H9 (cell line): Measurements from ENCODE around the gene AEN. TPM values are rescaled to one million over a fixed set of nuclear protein-coding genes. Genes with fewer than 3 reads are reported as not detected.

Source experiments
- DNase-seq: peaks from one replicate; pipeline ENCODE4 v3.0.0-alpha.2; 2017
- H2AFZ ChIP-seq: one replicate; pipeline ENCODE4 v1.6.1; 2013; ENCODE audit warnings: mild to moderate bottlenecking, low read length, control low read depth, moderate library complexity
- H2AK5ac ChIP-seq: 2 replicates; pipeline ENCODE4 v1.6.1; 2013; ENCODE audit warnings: low read length, control low read depth, mixed read lengths; ENCODE audit not compliant: insufficient read length
- H2BK120ac ChIP-seq: one replicate; pipeline ENCODE4 v1.6.1; 2013; ENCODE audit warnings: low read depth, mild to moderate bottlenecking, low read length, control low read depth, inconsistent platforms; ENCODE audit not compliant: poor library complexity, severe bottlenecking
- H2BK12ac ChIP-seq: 2 replicates; pipeline ENCODE4 v1.6.1; 2013; ENCODE audit warnings: low read length, control low read depth, mixed read lengths, low read depth; ENCODE audit not compliant: insufficient read length
- H2BK15ac ChIP-seq: 2 replicates; pipeline ENCODE4 v1.6.1; 2013; ENCODE audit warnings: low read depth, low read length, control low read depth
- H2BK20ac ChIP-seq: one replicate; pipeline ENCODE4 v1.6.1; 2013; ENCODE audit warnings: low read depth, mild to moderate bottlenecking, low read length, control low read depth, inconsistent platforms; ENCODE audit not compliant: poor library complexity, severe bottlenecking
- H2BK5ac ChIP-seq: 2 replicates; pipeline ENCODE4 v1.6.1; 2013; ENCODE audit warnings: low read length, control low read depth, mixed read lengths; ENCODE audit not compliant: insufficient read length
- H3K14ac ChIP-seq: 2 replicates; pipeline ENCODE4 v1.6.1; 2013; ENCODE audit warnings: low read length, control low read depth; ENCODE audit not compliant: insufficient read depth
- H3K18ac ChIP-seq: 2 replicates; pipeline ENCODE4 v1.6.1; 2013; ENCODE audit warnings: low read depth, mild to moderate bottlenecking, mixed read lengths, low read length, control low read depth; ENCODE audit not compliant: insufficient read length
- H3K23ac ChIP-seq: 2 replicates; pipeline ENCODE4 v1.6.1; 2013; ENCODE audit warnings: low read length, control low read depth, mixed read lengths, low read depth; ENCODE audit not compliant: insufficient read length
- H3K23me2 ChIP-seq: 2 replicates; pipeline ENCODE4 v1.6.1; 2013; ENCODE audit warnings: low read depth, mild to moderate bottlenecking, mixed read lengths, low read length, control low read depth; ENCODE audit not compliant: insufficient read length, poor library complexity, severe bottlenecking
- H3K27ac ChIP-seq: 2 replicates; pipeline ENCODE4 v1.5.1; 2013; ENCODE audit warnings: low read length, control low read depth, mixed read lengths, low read depth; ENCODE audit not compliant: insufficient read length
- H3K27me3 ChIP-seq: 2 replicates; pipeline ENCODE4 v1.6.1; 2013; ENCODE audit warnings: low read length, control low read depth, inconsistent platforms; ENCODE audit not compliant: insufficient read depth
- H3K4ac ChIP-seq: 2 replicates; pipeline ENCODE4 v1.6.1; 2013; ENCODE audit warnings: low read depth, mild to moderate bottlenecking, control low read depth, inconsistent platforms, low read length, moderate library complexity
- H3K4me1 ChIP-seq: 2 replicates; pipeline ENCODE4 v1.6.1; 2013; ENCODE audit warnings: low read length, control low read depth, inconsistent platforms; ENCODE audit not compliant: insufficient read depth
- H3K4me2 ChIP-seq: 2 replicates; pipeline ENCODE4 v1.6.1; 2013; ENCODE audit warnings: low read length, control low read depth, mixed read lengths; ENCODE audit not compliant: insufficient read length, insufficient read depth
- H3K56ac ChIP-seq: 2 replicates; pipeline ENCODE4 v1.6.1; 2013; ENCODE audit warnings: low read depth, mild to moderate bottlenecking, mixed read lengths, low read length, control low read depth; ENCODE audit not compliant: insufficient read length
- H3K79me1 ChIP-seq: 2 replicates; pipeline ENCODE4 v1.6.1; 2013; ENCODE audit warnings: low read depth, mild to moderate bottlenecking, moderate library complexity, low read length, control low read depth, inconsistent platforms; ENCODE audit not compliant: insufficient read depth, poor library complexity, severe bottlenecking
- H3K79me2 ChIP-seq: 2 replicates; pipeline ENCODE4 v1.6.1; 2013; ENCODE audit warnings: low read length, control low read depth, inconsistent platforms; ENCODE audit not compliant: insufficient read depth
- H3K9ac ChIP-seq: 2 replicates; pipeline ENCODE4 v1.6.1; 2013; ENCODE audit warnings: low read length, control low read depth, mixed read lengths; ENCODE audit not compliant: insufficient read length; ENCODE audit errors: extremely low read depth
- H3K9me3 ChIP-seq: one replicate; pipeline ENCODE4 v1.6.1; 2013; ENCODE audit warnings: low read depth, low read length, inconsistent platforms; ENCODE audit not compliant: control insufficient read depth
- H3T11ph ChIP-seq: one replicate; pipeline ENCODE4 v1.6.1; 2013; ENCODE audit warnings: mild to moderate bottlenecking, low read length, control low read depth, inconsistent platforms
- H4K20me1 ChIP-seq: one replicate; pipeline ENCODE4 v1.6.1; 2013; ENCODE audit not compliant: control insufficient read depth, insufficient read length, insufficient read depth
- H4K5ac ChIP-seq: 2 replicates; pipeline ENCODE4 v1.6.1; 2013; ENCODE audit warnings: low read depth, mild to moderate bottlenecking, mixed read lengths, low read length, control low read depth; ENCODE audit not compliant: insufficient read length
- H4K8ac ChIP-seq: replicated peaks from 2 replicates; pipeline ENCODE4 v1.6.1; 2013; ENCODE audit warnings: low read length, control low read depth, mixed read lengths, low read depth; ENCODE audit not compliant: insufficient read length
- H4K91ac ChIP-seq: 2 replicates; pipeline ENCODE4 v1.6.1; 2013; ENCODE audit warnings: low read depth, mild to moderate bottlenecking, moderate library complexity, mixed read lengths, low read length, control low read depth; ENCODE audit not compliant: insufficient read length
- H3K27ac Mint-ChIP-seq, 3 experiments: 2 replicates in 2 of 3; 3 replicates in 1 of 3; pipeline ENCODE4 v1.8.0; 2020 to 2021; ENCODE audit warnings: mixed read lengths in 3 of 3, mild to moderate bottlenecking in 1 of 3, moderate library complexity in 1 of 3
- H3K27me3 Mint-ChIP-seq: 2 replicates; pipeline ENCODE4 v1.8.0; 2021; ENCODE audit warnings: low read depth, mild to moderate bottlenecking, moderate library complexity, mixed read lengths
- H3K36me3 Mint-ChIP-seq, 3 experiments: 2 replicates in 2 of 3; 3 replicates in 1 of 3; pipeline ENCODE4 v1.8.0; 2020 to 2021; ENCODE audit warnings: low read depth in 3 of 3, mixed read lengths in 3 of 3; ENCODE audit not compliant: insufficient read depth in 1 of 3
- H3K4me1 Mint-ChIP-seq, 2 experiments: 2 replicates each; pipeline ENCODE4 v1.8.0; 2020; ENCODE audit warnings: mixed read lengths in 2 of 2
- H3K4me3 Mint-ChIP-seq, 2 experiments: 2 replicates in 1 of 2; 3 replicates in 1 of 2; pipeline ENCODE4 v1.8.0; 2020 to 2021; ENCODE audit warnings: mild to moderate bottlenecking in 2 of 2, mixed read lengths in 2 of 2, moderate library complexity in 1 of 2
- H3K9me3 Mint-ChIP-seq, 2 experiments: 2 replicates in 1 of 2; 3 replicates in 1 of 2; pipeline ENCODE4 v1.8.0; 2020; ENCODE audit warnings: mild to moderate bottlenecking in 2 of 2, mixed read lengths in 2 of 2, moderate library complexity in 1 of 2
- CTCF ChIP-seq: fragments of 200-600 bp; sonication (generic); conservative IDR thresholded peaks from 3 replicates; pipeline ENCODE4 v1.8.0; 2021; ENCODE audit warnings: antibody characterized with exemption, mild to moderate bottlenecking
- WGBS: extraction: QIAGEN DNeasy Blood & Tissue Kit; methylation state at CpG from one replicate; pipeline ENCODE4 v1.1.7; 2013; ENCODE audit warnings: missing lambda C conversion rate, low lambda C conversion rate, mixed read lengths; ENCODE audit not compliant: insufficient read length; ENCODE audit errors: extremely low coverage; 5-methylcytosine and 5-hydroxymethylcytosine counted together
- total RNA-seq: library from RNA; stranded (reverse); gene quantifications from 2 replicates; pipeline ENCODE4 v1.2.1, GENCODE V29; 2021

AEN gene
- total RNA-seq, 1 experiment from 2014 or later, result 132 TPM

DNA sequence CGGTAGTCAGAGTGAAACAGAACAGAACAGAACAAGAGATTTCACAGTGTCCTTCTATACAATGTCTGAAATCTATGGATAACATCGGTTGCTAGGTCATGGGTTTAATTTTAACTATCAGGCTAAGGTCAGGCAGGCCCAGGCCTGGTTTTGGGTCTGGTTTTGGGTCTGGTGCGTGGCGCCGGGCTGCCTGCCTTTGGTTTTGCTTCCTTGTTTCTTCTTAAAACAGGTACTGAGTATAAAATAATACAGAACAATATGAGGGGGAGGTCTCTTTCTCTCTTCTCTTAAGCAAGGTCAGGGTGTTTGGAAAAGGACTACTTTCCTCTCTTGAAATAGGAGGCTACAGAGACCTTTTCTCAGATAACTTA lies 1.4 kb downstream of the AEN start:
- H3K4me1 ChIP-seq, result peaks cover 13% of the 10 kb centered on the region; the same call in 1 of the 2 replicates
- H2BK20ac ChIP-seq, result no peak overlapping the region
- H2BK5ac ChIP-seq, result no peak overlapping the region
- no peak overlapping the region for H2AFZ ChIP-seq
- no peak overlapping the region for H3K23ac ChIP-seq
- H2BK12ac ChIP-seq, result no peak overlapping the region
- peak overlapping the region; percentile 84 for H3K9ac ChIP-seq
- H3K27me3 ChIP-seq, result no peaks in the 10 kb centered on the region
- H4K8ac ChIP-seq, result no peak overlapping the region
- H3T11ph ChIP-seq, result no peak overlapping the region
- H3K79me1 ChIP-seq, result peaks cover 2% of the 10 kb centered on the region
- no peak overlapping the region for H3K18ac ChIP-seq
- no peak overlapping the region for H4K5ac ChIP-seq
- Mint-ChIP-seq H3K4me3 (peak overlapping the region; percentile 93 to 95), H3K27ac (peak overlapping the region in 2 of 3 experiments; percentile 5 to 95; a peak in 3 of 7 replicates), H3K27me3 (peaks cover 2% of the 10 kb centered on the region), H3K9me3 (no peaks in the 10 kb centered on the region), H3K4me1 (peaks cover 49 to 62% of the 10 kb centered on the region in 2 experiments), H3K36me3 (peaks cover 8 to 53% (median 50%) of the 10 kb centered on the region in 3 experiments; a peak in 6 of 7 replicates)
- no peak overlapping the region for H3K27ac ChIP-seq
- TF ChIP-seq CTCF, result no peak
- H3K79me2 ChIP-seq, result peaks cover 55% of the 10 kb centered on the region
- H3K14ac ChIP-seq, result no peak overlapping the region
- WGBS, result no CpG with 5 or more reads among the region's 5 CpGs
- peaks cover 13% of the 10 kb centered on the region for H3K23me2 ChIP-seq
- H2BK120ac ChIP-seq, result no peak overlapping the region
- H3K4ac ChIP-seq, result no peak overlapping the region
- H3K4me2 ChIP-seq, result peak overlapping the region; percentile 99
- H4K91ac ChIP-seq, result no peak overlapping the region
- H2AK5ac ChIP-seq, result no peak overlapping the region
- DNase-seq, result no peak
- H4K20me1 ChIP-seq, result peaks cover 5% of the 10 kb centered on the region
- H3K9me3 ChIP-seq, result no peaks in the 10 kb centered on the region
- no peak overlapping the region for H3K56ac ChIP-seq
- H2BK15ac ChIP-seq, result no peak overlapping the region
